Activated effector memory CD4-positive, alpha-beta T cell treated with Interleukin-2 at 50 U/mL for 16 hours (primary cell): ENCODE results near the gene SYT8.
A peak's percentile ranks its signal among the peaks of the same experiment; 100 is the strongest.
"Not testable (repeated sequence)": the region's sequence is repeated elsewhere in the genome, so short reads cannot be mapped to it uniquely, and the experiment has no call there.

ENCODE experiments used
- DNase-seq: peaks from one replicate; pipeline ENCODE4 v3.0.0-alpha.2; 2020

Gene SYT8

GRCh38 chr11:1862588-1863351 lies 28.0 kb downstream of the SYT8 start:
- no peak for DNase-seq

- no peak for DNase-seq
Observed at GRCh38 chr11:1863352-1864216, 28.8 kb downstream of the SYT8 start.

- DNase-seq = no peak
Observed at GRCh38 chr11:1864231-1864630, 29.4 kb downstream of the SYT8 start.

GRCh38 chr11:1864831-1865665 lies 30.3 kb downstream of the SYT8 start:
- no peak for DNase-seq

GRCh38 chr11:1866226-1866625 lies 31.4 kb downstream of the SYT8 start:
- no peak for DNase-seq

GRCh38 chr11:1866776-1867175 lies 32.0 kb downstream of the SYT8 start:
- no peak for DNase-seq

- DNase-seq = no peak
Observed at GRCh38 chr11:1867381-1867780, 32.6 kb downstream of the SYT8 start.

- DNase-seq = no peak
Observed at GRCh38 chr11:1868056-1868635, 33.4 kb downstream of the SYT8 start.

GRCh38 chr11:1868636-1869291 lies 34.0 kb downstream of the SYT8 start:
- no peak for DNase-seq

- no peak for DNase-seq
Observed at GRCh38 chr11:1869427-1870325, 34.9 kb downstream of the SYT8 start.

GRCh38 chr11:1870326-1870696 lies 35.5 kb downstream of the SYT8 start:
- DNase-seq = no peak

- DNase-seq = peak; percentile 46
Observed at GRCh38 chr11:1870721-1871466, 36.1 kb downstream of the SYT8 start.

- no peak for DNase-seq
Observed at GRCh38 chr11:1871531-1871930, 36.7 kb downstream of the SYT8 start.

- no peak for DNase-seq
Observed at GRCh38 chr11:1872267-1872985, 37.6 kb downstream of the SYT8 start.

GRCh38 chr11:1873048-1873812 lies 38.4 kb downstream of the SYT8 start:
- no peak for DNase-seq

GRCh38 chr11:1873813-1874150 lies 39.0 kb downstream of the SYT8 start:
- DNase-seq = not testable (repeated sequence)

- not testable (repeated sequence) for DNase-seq
Observed at GRCh38 chr11:1874441-1875092, 39.8 kb downstream of the SYT8 start.

- no peak for DNase-seq
Observed at GRCh38 chr11:1875093-1875850, 40.5 kb downstream of the SYT8 start.
